Stomach (tissue), 4 donors: ENCODE measurements around the gene ATRX.

Experiments
- EP300 ChIP-seq: sonication (generic); formaldehyde crosslinking; IDR thresholded peaks from one replicate; pipeline ENCODE4 v1.6.1; 2017; ENCODE audit warnings: antibody characterized with exemption
- POLR2A ChIP-seq, 4 donors: fragments of 450-650 bp; IDR thresholded peaks; one replicate each; pipeline ENCODE4 v1.6.1; 2016; ENCODE audit warnings: antibody characterized with exemption in 4 of 4, control low read depth in 2 of 4, mild to moderate bottlenecking in 1 of 4, moderate library complexity in 1 of 4
- POLR2AphosphoS5 ChIP-seq, 3 donors: sonication (generic); formaldehyde crosslinking; IDR thresholded peaks; one replicate each; pipeline ENCODE4 v1.6.1; 2016; ENCODE audit warnings: antibody characterized with exemption in 3 of 3
- TF ChIP-seq, protein P1 (sequence below), 7 experiments: fragments of 450-650 bp in 4 of 7; fragments of 200-600 bp in 3 of 7; sonication (generic) in 3 of 7; IDR thresholded peaks; one replicate each; pipeline ENCODE4 v1.5.1; 2016 to 2019; ENCODE audit warnings: antibody characterized with exemption in 7 of 7, control low read depth in 2 of 7, mild to moderate bottlenecking in 1 of 7

- TF ChIP-seq POLR2A (IDR thresholded peaks at IDR 0.05) (no peak), POLR2AphosphoS5 (IDR thresholded peaks at IDR 0.05) (no peak), EP300 (no peak)
- TF ChIP-seq, protein P1, sequence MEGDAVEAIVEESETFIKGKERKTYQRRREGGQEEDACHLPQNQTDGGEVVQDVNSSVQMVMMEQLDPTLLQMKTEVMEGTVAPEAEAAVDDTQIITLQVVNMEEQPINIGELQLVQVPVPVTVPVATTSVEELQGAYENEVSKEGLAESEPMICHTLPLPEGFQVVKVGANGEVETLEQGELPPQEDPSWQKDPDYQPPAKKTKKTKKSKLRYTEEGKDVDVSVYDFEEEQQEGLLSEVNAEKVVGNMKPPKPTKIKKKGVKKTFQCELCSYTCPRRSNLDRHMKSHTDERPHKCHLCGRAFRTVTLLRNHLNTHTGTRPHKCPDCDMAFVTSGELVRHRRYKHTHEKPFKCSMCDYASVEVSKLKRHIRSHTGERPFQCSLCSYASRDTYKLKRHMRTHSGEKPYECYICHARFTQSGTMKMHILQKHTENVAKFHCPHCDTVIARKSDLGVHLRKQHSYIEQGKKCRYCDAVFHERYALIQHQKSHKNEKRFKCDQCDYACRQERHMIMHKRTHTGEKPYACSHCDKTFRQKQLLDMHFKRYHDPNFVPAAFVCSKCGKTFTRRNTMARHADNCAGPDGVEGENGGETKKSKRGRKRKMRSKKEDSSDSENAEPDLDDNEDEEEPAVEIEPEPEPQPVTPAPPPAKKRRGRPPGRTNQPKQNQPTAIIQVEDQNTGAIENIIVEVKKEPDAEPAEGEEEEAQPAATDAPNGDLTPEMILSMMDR (IDR thresholded peaks at IDR 0.05) = no peak
Observed at GRCh38 chrX:77514177-77514576, 271.8 kb downstream of the ATRX start.
